HS-27A (cell line): ENCODE measurements around the gene NECTIN3.
A peak's percentile ranks its signal among the peaks of the same experiment; 100 is the strongest.

ENCODE experiments used
- DNase-seq: peaks from one replicate; pipeline ENCODE4 v3.0.0-alpha.2; 2012; ENCODE audit warnings: low read depth, missing footprints

The NECTIN3 gene

GRCh38 chr3:111210003-111210711 is 138.5 kb downstream of the NECTIN3 start:
- DNase-seq = no peak

- DNase-seq = no peak
Observed at GRCh38 chr3:111210866-111211564, 139.4 kb downstream of the NECTIN3 start.

GRCh38 chr3:111212511-111212910 is 140.9 kb downstream of the NECTIN3 start:
- DNase-seq = no peak

- DNase-seq = no peak
Observed at GRCh38 chr3:111215481-111215880, 143.9 kb downstream of the NECTIN3 start.

- no peak for DNase-seq
Observed at GRCh38 chr3:111218615-111219014, 147.0 kb downstream of the NECTIN3 start.

GRCh38 chr3:111227216-111227615 is 155.6 kb downstream of the NECTIN3 start:
- DNase-seq = peak; percentile 70

- DNase-seq = no peak
Observed at GRCh38 chr3:111229301-111229700, 157.7 kb downstream of the NECTIN3 start.

GRCh38 chr3:111236836-111237713 is 165.5 kb downstream of the NECTIN3 start:
- peak; percentile 42 for DNase-seq

GRCh38 chr3:111237946-111238345 is 166.3 kb downstream of the NECTIN3 start:
- no peak for DNase-seq

GRCh38 chr3:111238885-111239284 is 167.3 kb downstream of the NECTIN3 start:
- DNase-seq = no peak

GRCh38 chr3:111241960-111242359 is 170.3 kb downstream of the NECTIN3 start:
- DNase-seq = no peak
